Fibroblast of upper back skin (primary cell): Measurements from ENCODE around the gene MIER2.

Experiments
- DNase-seq: peaks from one replicate; pipeline ENCODE4 v3.0.0-alpha.2; 2013

MIER2 gene

DNA sequence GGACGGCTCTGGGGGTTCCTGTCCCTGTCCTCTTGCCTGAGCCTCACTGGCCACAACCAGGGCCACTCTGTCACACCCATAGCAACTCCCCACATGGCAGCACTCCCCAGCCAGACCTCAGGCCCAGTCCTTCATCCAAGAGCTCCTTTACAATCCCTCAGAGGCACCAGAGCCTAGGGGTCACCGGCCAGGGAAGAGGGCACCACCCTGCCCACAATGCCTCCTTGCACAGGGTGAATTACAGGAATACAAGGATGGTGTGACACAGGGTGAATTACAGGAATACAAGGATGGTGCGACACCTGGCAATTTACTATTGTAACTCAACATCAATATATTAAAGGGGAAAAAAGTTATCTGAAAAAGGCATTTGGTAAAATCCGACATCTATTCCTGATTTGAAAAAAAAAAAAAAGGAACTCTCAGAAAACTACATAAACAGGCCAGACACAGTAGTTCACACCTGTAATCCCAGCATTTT, 16.5 kb downstream of the MIER2 start:
- no peak for DNase-seq

GRCh38 chr19:327291-328024, 17.1 kb downstream of the MIER2 start:
- DNase-seq: no peak

- no peak for DNase-seq
Measured at GRCh38 chr19:326871-327270, 17.7 kb downstream of the MIER2 start.

DNA sequence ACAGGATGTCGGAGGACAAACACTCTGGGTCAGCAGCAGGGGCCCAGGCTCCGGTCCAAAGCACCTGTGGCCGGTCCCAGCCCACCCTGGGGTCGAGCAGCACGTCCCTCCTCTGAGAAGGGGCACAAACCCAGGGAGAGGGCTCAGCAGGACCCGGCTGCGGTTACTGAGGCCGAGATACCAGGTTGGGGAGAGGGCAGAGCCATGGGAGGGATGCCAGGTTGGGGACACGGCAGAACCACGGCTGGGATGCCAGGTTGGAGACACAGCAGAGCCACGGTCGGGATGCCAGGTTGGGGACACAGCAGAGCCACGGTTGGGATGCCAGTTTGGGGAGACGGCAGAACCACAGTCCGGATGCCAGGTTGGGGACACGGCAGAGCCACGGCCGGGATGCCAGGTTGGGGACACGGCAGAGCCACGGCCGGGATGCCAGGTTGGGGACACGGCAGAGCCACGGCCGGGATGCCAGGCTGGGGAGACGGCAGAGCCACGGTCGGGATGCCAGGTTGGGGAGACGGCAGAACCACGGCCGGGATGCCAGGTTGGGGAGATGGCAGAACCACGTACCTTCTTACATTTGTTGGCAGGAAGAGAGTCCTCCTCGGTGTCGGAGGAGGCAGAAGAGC, 18.5 kb downstream of the MIER2 start:
- DNase-seq: no peak

DNA sequence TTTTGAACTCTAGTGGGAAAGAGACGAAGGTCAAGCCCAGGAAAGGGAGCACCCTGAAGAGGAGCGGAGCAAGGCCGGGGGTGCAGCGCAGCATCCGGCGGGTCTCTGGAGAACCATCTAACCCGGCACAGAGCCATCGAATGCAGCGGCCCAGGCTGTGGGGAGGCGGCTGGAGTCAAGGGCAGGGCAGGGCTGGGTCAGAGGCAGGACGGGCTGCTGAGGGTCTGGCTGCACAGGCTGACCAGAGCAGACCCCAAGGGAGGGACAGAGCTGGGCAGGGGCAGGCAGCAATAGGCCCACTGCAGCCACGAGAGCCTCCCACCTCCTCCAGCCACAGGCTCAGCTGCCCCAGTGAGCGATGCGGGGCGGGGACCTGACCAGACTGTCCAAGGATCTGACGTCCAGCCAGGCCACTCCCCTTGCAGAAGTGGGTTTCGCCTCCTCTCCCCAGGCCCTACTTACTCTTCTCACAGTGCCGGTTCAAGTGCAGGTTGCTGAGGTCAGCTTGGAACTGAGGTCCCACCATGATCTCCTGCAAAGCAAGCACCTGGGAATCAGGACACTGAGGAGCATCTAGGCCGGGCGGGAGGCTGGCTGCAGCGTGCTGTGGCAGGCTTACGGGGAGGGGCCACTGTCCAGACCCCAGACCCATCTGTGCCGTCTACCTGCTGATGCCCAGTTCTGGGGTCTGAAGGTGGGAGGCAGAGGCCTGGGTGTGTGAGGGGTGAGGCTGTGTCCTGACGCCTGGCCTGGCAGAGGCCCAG, 19.2 kb downstream of the MIER2 start:
- DNase-seq: no peak

DNA sequence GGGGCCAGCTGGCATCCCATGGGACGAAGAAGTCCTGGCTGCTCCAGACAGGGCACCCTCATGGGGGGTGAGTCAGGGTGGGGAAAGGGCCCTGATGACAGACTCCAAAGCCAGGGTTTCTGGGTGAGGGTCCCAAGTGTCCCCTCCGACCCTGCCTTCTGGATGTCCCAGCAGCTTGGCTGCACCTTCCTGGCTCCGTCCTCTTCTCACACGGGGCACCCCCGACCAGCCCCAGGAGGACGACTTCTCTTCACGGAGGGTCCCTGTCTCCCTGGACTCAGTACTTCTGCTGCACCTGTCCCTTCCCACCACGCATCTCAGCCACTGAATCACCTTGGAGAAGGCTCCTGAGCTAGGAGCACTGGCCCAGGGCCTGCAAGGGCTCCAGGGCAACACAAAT, 19.9 kb downstream of the MIER2 start:
- no peak for DNase-seq

DNA sequence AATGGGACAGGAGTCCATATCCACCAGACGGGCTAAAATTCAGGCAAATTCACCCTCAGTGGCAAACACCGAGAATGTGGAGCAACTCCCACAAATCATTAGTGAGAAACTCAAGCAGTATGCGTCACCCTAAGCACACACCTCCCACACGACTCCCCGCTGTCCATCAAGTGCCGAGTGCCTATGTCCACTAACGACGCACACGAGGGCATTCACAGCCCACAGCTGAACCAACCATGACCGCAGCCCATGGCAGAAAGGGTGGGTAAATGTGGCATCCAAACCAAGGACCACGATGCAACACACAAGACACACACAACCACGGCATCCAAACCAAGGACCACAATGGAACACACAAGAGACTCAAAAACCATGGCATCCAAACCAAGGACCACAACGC, 22.0 kb downstream of the MIER2 start:
- no peak for DNase-seq

DNA sequence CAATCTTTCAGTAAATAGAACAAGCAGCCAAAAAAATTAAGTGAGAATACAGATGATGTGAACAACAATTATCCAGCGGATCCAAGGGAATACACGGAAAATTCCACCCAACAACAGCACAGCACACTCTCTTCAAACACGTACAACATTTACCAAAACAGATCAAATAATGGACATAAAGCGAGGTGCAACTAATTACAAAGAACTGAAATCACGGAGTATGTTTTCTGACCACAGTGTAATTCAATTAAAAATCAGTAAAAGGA, 26.2 kb downstream of the MIER2 start:
- DNase-seq: no peak

GRCh38 chr19:317710-318508, 26.7 kb downstream of the MIER2 start:
- DNase-seq: no peak

GRCh38 chr19:315811-316210, 28.8 kb downstream of the MIER2 start:
- DNase-seq: no peak

DNA sequence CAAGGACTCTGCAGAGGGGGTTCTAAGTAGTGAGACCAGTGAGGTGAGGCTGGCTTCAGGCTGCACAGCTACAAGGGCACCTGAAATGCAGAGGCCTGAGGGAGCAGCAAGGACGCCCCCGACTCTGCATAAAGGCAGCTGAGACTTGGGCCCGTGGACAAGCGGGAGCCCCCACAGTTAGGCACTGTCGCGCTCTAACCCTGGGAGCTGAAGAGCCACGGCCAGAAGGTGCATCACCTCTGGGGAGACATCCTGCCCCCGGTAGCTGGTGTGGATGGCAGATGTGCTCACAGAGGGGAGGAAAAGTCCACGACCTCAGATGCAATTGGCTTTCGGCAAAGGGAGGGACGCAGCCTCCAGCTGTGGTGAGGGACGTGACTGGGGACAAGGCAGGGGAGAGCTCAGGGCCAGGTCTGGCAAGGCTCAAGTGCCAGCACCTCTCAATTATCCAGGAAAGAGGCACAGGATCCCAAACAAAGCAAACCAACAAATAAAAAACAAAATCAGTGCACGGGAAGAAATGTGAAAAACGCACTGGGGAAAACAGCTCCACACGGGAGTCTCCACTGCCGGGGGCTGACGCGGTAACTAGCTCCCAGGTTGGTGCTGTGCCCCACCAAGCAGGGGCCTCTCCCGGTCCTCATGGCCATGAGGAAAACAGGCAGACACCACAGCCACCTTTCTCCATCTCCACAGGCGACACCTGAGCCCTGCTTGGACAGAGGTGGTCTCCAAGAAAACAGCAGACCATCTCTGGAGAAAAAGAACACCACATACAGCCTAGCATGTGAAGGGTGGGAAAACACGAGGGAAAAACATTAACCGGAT, 30.4 kb downstream of the MIER2 start:
- DNase-seq: no peak

- DNase-seq: no peak
Measured at GRCh38 chr19:313169-313987, 31.2 kb downstream of the MIER2 start.

DNA sequence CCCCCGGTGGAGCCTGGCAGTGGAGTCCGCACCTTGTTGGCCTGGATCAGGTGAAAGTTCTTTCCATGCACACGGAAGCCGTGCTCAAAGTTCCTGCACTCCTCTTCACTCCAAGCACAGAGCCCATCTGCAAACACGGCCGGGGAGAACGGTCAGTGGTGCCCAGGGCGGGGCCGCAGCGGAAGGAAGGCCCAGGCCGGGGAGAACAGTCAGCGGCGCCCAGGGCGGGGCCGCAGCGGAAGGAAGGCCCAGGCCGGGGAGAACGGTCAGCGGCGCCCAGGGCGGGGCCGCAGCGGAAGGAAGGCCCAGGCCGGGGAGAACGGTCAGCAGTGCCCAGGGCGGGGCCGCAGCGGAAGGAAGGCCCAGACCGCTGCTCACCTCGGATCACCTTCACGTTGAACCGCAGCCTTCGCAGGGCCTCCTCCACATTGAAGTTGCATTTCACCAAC, 32.8 kb downstream of the MIER2 start:
- DNase-seq: no peak

DNA sequence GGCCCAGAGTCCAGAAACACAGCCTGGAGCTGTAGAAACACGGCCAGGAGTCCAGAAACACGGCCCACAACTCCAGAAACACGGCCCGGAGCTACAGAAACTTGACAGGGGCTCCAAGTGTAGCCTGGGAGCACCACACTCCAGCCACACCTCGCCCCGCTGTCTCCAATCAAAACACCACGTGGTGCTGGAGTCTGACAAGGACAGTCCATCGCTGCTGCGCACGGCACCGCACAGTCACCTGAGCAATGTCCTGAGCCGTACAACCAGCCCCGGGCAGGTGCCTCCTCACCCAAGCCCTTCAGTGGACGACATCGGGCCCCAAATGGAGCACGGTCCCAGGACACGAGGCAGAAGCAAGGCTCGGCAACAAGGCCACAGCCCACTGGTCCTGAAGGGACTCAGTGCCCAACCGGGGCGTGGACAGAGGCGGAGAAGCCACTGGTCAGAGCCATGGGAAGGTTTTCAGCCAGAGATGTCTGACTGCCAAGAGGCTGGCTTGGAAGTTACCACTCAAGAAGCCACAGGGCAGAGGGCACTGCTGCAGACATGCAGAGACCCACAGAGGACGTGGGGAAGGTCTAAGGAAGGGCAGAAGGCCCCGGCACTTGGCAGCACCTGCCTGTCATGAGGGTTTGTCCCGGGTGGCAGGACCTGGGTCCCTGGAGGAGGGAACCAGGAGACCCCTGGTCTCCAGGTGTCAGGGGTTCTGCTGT, 33.7 kb downstream of the MIER2 start:
- no peak for DNase-seq

- DNase-seq: no peak
Measured at GRCh38 chr19:310141-310651, 34.4 kb downstream of the MIER2 start.

DNA sequence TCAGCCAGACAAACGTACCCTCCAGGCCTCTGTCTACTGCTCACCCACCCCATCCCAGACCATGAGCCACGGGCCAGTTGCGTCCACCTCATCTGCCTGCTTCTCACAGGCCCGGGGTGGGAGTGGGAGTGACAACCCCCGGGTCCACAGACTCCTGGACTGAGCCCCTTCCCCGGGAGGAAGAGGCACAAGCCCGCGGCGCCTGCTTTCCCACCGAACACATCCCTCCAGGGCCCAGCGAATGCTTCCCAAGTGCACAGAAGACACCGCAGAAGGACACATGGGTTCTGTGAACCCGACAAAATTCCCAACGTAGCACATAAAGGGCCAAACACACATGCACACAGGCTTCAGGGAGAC, 35.4 kb downstream of the MIER2 start:
- no peak for DNase-seq

DNA sequence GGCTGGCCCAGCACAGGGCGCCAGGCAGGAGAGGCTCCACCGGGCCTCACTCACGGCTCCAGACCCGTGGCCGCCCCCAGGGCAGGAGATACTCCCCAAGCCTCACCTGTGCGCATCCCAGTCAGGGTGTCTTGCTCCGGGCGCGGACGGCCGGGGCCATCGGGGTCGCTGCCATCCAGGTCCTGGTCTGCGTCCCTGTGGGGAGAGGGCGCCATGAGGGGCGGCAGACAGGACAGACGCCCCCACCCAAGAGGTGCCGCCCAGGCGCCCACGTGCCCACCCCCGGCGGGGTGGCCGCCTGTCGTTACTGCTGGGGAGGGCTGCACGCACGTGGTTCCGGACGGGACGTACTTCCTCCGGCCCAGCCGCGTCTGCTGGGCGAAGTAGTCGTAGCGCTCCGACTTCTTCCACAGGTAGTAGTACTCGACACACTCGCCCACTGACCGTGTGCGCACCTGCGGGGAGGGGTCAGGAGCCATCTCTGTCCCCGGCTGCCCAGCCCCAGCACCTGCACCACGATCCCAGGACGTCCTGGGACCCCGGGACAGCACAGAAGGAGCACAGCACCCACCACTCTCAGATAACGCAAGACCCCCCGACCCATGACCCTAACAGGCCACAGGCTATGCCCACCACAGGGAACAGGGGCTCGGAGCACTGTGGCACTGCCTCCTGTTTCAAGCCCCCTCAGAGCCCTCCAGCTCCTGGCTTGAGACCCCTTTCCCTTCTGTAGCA, 36.0 kb downstream of the MIER2 start:
- DNase-seq: no peak

DNA sequence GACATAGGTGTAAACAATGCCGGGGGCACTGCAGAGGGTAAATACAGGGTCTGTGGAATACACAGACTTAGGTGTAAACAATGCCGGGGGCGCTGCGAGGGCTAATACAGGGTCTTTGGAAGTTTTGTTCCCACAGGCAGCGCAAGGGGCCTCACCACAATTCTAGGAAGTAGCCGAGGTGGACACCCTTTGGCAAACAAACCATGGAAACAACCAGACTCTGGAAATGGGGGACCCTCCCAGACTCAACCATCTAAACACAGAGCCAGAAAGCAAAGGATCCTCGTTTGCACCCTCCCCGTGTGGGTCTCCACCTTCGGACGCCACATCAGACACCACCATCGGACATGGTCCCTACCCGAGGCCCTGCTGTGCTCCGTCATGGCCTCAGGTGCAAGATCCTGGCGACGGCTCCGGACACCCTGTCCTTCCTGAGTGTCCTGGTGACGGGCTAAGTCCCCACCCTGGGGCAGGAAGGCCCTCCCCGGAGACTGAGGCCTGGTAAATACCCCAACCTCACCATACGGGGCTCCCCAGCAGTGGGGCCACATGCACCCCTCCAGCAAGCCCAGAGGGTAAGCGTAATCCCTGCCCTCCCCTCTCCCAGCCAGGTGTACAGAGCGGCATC, 36.7 kb downstream of the MIER2 start:
- no peak for DNase-seq

- DNase-seq: no peak
Measured at GRCh38 chr19:307111-307531, 37.5 kb downstream of the MIER2 start.
